T-helper 9 cell (primary cell): ENCODE data around the gene RNF138.
"Not testable (repeated sequence)": the region's sequence is repeated elsewhere in the genome, so short reads cannot be mapped to it uniquely, and the experiment has no call there.

Source experiments
- DNase-seq: peaks from one replicate; pipeline ENCODE4 v3.0.0-alpha.2; 2020

Gene RNF138

GRCh38 chr18:32095900-32096229, 4.2 kb downstream of the RNF138 start:
- no peak for DNase-seq

DNA sequence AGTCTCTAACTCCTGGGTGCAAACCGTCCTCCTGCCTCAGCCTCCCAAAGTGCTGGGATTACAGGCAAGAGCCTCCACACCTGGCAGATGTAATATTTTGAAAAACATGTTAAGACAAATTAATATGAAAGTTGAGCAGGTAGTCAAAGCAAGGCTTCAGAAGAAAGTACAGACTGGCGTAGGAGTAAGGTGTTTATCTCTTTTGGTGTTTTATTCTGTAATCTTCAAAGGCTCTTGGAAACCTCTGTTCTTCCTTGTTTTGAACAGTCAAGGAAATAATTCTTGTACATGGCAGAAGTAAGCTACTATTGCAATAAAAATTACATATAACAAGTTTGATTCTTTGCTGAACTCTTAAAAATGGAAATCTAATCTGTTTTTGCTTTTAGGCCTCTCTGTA, 5.3 kb downstream of the RNF138 start:
- no peak for DNase-seq

DNA sequence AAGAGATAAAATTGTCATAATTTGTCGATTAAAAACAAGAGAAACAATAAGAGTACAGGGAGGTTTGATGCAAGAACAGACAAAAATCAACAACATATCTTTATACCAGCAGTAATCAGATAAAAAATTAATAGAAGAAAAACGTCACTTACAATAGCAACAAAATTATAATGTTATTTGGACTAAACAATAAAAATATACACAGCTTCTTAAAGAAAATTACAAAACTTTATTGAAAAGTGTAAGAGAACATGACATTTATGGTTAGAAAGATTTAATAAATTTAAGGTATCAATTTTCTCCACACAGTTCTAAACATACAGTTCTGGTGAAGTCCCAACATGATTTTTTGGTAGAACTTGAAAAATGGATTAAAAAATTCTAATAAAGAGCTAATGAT, 12.8 kb downstream of the RNF138 start:
- no peak for DNase-seq

- DNase-seq: no peak
Measured at GRCh38 chr18:32110005-32110404, 18.3 kb downstream of the RNF138 start.

- DNase-seq: no peak
Measured at GRCh38 chr18:32111706-32112105, 20.0 kb downstream of the RNF138 start.

GRCh38 chr18:32112826-32113225, 21.2 kb downstream of the RNF138 start:
- no peak for DNase-seq

DNA sequence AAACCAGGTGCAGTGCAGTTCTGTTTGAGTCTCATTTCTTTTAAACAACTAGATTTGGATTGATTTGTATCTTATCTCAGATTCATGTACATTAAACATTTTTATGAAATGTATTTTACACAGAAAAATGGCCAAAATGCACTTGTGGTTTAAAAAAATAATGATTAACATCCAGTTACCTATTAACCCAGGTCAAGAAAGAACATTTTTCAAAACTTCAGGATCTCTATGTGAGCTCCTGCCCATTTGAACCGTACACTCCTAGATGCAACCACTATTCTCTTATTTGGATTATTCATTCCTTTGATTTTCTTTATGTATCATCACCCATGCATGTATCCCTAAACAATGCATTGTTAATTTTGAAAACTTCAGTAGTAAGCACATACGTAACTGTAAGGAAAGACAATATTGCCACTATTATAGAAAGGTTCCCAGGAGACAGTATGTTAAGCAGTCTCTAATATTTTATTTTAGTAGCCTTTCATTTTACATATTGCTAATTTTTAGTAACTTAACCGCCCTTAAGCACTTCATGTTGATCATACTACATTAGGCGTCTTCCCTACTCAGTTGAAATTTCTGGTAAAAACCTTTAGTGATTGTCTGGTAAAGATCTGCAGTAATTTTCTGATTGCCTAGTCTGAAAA, 22.7 kb downstream of the RNF138 start:
- DNase-seq: no peak

DNA sequence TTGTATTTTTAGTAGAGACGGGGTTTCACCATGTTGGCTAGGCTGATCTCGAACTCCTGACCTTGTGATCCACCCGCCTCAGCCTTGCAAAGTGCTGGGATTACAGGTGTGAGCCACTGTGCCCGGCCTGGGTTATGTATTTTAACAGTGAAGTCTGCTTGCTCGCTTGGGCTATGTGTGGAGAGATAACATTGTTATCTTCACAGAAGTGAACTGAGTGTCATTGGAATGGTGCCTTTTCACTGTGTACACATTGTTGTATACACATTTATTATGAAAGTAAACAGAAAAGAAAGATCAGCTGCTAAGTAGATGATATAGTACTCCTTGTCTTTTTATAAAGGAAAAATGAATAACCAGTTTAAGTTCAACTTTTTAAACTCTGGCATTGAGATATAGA, 30.4 kb downstream of the RNF138 start:
- DNase-seq: no peak

- no peak for DNase-seq
Measured at GRCh38 chr18:32126538-32126937, 34.9 kb downstream of the RNF138 start.

DNA sequence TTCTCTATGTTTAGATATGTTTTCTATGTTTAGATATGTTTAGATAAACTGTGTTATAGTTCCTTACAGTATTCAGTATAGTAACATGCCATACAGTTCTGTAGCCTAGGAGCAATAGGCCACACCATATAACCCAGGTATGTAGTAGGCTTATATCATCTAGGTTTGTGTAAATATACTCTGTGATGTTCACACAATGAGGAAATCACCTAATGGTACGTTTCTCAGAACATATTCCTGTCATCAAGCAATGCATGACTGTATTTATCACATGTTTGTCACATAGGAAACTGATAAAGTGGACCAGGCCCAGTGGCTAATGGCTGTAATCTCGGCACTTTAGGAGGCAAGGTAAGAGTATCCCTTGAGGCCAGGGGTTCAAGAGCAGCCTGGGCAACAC, 44.0 kb downstream of the RNF138 start:
- DNase-seq: no peak

GRCh38 chr18:32138332-32138982, 46.8 kb downstream of the RNF138 start:
- DNase-seq: no peak

GRCh38 chr18:32139835-32140283, 48.2 kb downstream of the RNF138 start:
- DNase-seq: no peak

GRCh38 chr18:32148185-32148870, 56.7 kb downstream of the RNF138 start:
- no peak for DNase-seq

- DNase-seq: no peak
Measured at GRCh38 chr18:32152705-32153448, 61.2 kb downstream of the RNF138 start.

DNA sequence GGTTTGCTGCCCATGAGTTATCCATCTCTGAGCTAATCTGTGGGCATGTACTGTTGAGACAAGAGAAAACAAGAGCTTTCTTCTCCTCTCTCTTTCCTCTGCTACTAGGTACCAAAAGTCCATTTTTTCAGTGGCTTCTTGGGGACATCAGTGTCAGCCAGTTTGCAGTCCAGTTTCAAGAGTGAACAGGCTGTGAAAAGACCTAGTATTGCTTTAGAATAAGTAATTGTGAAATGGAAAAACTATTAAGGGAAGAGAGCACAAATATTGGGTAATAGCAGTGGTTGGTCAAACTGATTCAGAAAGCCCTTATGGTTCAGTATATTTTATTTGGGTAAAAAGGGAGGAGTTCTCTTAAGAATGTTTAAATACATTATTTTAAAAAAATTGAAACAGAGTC, 65.2 kb downstream of the RNF138 start:
- no peak for DNase-seq

GRCh38 chr18:32157580-32157979, 65.9 kb downstream of the RNF138 start:
- no peak for DNase-seq

DNA sequence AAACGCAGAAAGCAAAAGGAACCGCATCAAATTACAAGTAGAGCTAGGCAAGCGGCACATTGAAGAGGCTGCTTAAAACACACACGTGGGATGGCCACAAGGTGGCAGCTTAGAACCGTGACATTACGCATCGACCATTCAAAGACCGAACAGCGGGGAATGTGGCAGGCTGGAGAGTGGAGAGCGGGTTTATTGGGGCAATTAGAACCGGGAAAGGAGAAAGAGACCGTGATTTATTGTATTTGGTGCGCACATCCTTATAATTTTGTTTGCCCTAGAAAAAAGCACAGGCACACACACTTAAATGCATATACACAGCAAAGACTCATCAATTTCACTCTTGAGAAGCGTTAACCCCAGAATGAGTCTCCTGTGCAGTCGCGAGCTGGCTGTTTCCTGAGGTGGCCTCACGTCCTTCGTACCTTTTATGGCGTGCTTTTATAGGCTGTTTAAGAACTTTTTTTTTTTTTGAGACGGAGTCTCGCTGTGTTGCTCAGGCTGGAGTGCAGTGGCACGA, 66.5 kb downstream of the RNF138 start:
- peak; percentile 51 for DNase-seq

GRCh38 chr18:32158631-32159030, 67.0 kb downstream of the RNF138 start:
- not testable (repeated sequence) for DNase-seq

GRCh38 chr18:32160547-32160946, 68.9 kb downstream of the RNF138 start:
- no peak for DNase-seq

GRCh38 chr18:32167980-32168730, 76.5 kb downstream of the RNF138 start:
- DNase-seq: no peak

GRCh38 chr18:32173654-32174053, 82.0 kb downstream of the RNF138 start:
- no peak for DNase-seq

DNA sequence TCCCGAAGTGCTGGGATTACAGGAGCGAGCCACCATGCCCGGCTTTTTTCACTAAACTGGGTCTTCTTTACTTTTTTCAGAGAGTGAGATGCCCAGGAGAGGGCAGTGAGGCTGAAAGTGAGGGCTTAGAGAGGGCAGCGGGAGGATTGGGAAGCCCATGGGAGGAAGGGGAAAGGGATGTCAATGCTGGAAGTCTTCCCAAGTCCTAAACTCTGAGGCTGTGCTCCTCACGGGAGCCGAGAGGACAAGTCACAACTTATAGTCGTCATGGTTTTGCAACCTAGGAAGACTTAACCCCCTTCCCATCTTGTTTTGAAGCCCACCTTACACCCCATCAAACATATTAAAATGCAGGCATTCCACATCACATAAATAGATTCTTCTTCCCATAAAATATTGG, 83.0 kb downstream of the RNF138 start:
- no peak for DNase-seq

- DNase-seq: no peak
Measured at GRCh38 chr18:32175265-32175664, 83.6 kb downstream of the RNF138 start.
